Spleen (tissue), 11 donors: ENCODE data around the gene LRRC37B. TPM values are rescaled to one million over a fixed set of nuclear protein-coding genes. Genes with fewer than 3 reads are reported as not detected.
A peak's percentile ranks its signal among the peaks of the same experiment; 100 is the strongest.
"Not testable (repeated sequence)": the region's sequence is repeated elsewhere in the genome, so short reads cannot be mapped to it uniquely, and the experiment has no call there.

Source experiments
- DNase-seq: peaks from one replicate; pipeline ENCODE4 v3.0.0-alpha.2; 2020
- H3K27ac ChIP-seq, 8 donors: fragments of 200-600 bp; sonication (generic) in 7 of 8; 1 replicate in 4 of 8; 2 replicates in 4 of 8; pipeline versions ENCODE4 v1.5.0 to v1.8.0; 2016 to 2021; ENCODE audit warnings: inconsistent platforms in 4 of 8, mild to moderate bottlenecking in 4 of 8, moderate library complexity in 1 of 8
- H3K27me3 ChIP-seq, 7 donors: fragments of 200-600 bp; sonication (generic) in 6 of 7; replicated peaks in 1 of 7; 1 replicate in 4 of 7; 2 replicates in 3 of 7; pipeline versions ENCODE4 v1.5.0 to v1.8.0; 2016 to 2021; ENCODE audit warnings: inconsistent platforms in 3 of 7, mild to moderate bottlenecking in 1 of 7
- H3K36me3 ChIP-seq, 6 donors: fragments of 200-600 bp; sonication (generic) in 5 of 6; 1 replicate in 4 of 6; 2 replicates in 2 of 6; pipeline versions ENCODE4 v1.5.0 to v1.8.0; 2016 to 2021; ENCODE audit warnings: inconsistent platforms in 2 of 6
- H3K4me1 ChIP-seq, 6 donors: fragments of 200-600 bp; sonication (generic) in 5 of 6; 1 replicate in 3 of 6; 2 replicates in 3 of 6; pipeline versions ENCODE4 v1.5.0 to v1.8.0; 2016 to 2021; ENCODE audit warnings: inconsistent platforms in 3 of 6
- H3K4me3 ChIP-seq, 8 donors: fragments of 200-600 bp; sonication (generic) in 7 of 8; 1 replicate in 4 of 8; 2 replicates in 4 of 8; pipeline versions ENCODE4 v1.5.0 to v1.8.0; 2016 to 2021; ENCODE audit warnings: inconsistent platforms in 4 of 8, mild to moderate bottlenecking in 4 of 8, moderate library complexity in 2 of 8
- H3K9me3 ChIP-seq, 8 donors: fragments of 200-600 bp; sonication (generic) in 7 of 8; 1 replicate in 4 of 8; 2 replicates in 4 of 8; pipeline versions ENCODE4 v1.5.0 to v1.8.0; 2016 to 2021; ENCODE audit warnings: inconsistent platforms in 4 of 8
- CTCF ChIP-seq, 11 experiments: fragments of 200-600 bp in 7 of 11; fragments of 450-650 bp in 4 of 11; sonication (generic) in 4 of 11; IDR thresholded peaks in 8 of 11; conservative IDR thresholded peaks in 3 of 11; 1 replicate in 7 of 11; 2 replicates in 4 of 11; pipeline versions ENCODE4 v1.4.0 to v1.8.0; 2016 to 2021; ENCODE audit warnings: antibody characterized with exemption in 11 of 11, inconsistent platforms in 4 of 11, mild to moderate bottlenecking in 1 of 11
- POLR2AphosphoS5 ChIP-seq, 3 donors: sonication (generic); formaldehyde crosslinking; IDR thresholded peaks; one replicate each; pipeline ENCODE4 v1.5.1; 2017; ENCODE audit warnings: antibody characterized with exemption in 3 of 3
- WGBS, 5 donors: extraction: QIAGEN DNeasy Blood & Tissue Kit in 3 of 5; methylation state at CpG; one replicate each; pipeline versions ENCODE4 v1.1.5 to v1.1.7; 2013 to 2018; 5-methylcytosine and 5-hydroxymethylcytosine counted together
- intact Hi-C: fragments of 100-400 bp; cut with DNase I; formaldehyde crosslinking; loops from one replicate; pipeline ENCODE4 v1.15.0; 2023; ENCODE audit warnings: low total_unique reads
- polyA plus RNA-seq, 3 donors: library from polyadenylated mRNA; stranded (reverse); fragments of 200-250 nt; gene quantifications; one replicate each; pipeline ENCODE4 v1.2.1, GENCODE V29; 2013
- total RNA-seq, 7 donors: library from RNA; depleted of rRNA in 3 of 7; stranded (reverse); fragments of >200 nt in 3 of 7; fragmentation: NEBNext Ultra II Directional in 4 of 7; extraction: Animal tissue kit (Norgen Biotek cat#: 25700) in 4 of 7; gene quantifications; one replicate each; pipeline versions ENCODE4 v1.1.0 to v1.2.1, GENCODE V29; 2016 to 2021
- donor health status: healthy with polysubstance abuse.
- donor health status: DM: no; HTN: no; CAD: no; lungs with moderate emphysema.
- donor health status: DM: no; HTN: no; CAD: no.
- donor health status: Bipolar disorder and iron deficiency.
- donor health status: healthy.
- donor health status: DM: no; HTN: no; CAD: no.
- donor health status: DM: yes; HTN: yes; CAD: no.

Gene LRRC37B
- total and polyA plus RNA-seq, 10 donors = 10.7 to 53.1 (median 22.9) TPM

DNA sequence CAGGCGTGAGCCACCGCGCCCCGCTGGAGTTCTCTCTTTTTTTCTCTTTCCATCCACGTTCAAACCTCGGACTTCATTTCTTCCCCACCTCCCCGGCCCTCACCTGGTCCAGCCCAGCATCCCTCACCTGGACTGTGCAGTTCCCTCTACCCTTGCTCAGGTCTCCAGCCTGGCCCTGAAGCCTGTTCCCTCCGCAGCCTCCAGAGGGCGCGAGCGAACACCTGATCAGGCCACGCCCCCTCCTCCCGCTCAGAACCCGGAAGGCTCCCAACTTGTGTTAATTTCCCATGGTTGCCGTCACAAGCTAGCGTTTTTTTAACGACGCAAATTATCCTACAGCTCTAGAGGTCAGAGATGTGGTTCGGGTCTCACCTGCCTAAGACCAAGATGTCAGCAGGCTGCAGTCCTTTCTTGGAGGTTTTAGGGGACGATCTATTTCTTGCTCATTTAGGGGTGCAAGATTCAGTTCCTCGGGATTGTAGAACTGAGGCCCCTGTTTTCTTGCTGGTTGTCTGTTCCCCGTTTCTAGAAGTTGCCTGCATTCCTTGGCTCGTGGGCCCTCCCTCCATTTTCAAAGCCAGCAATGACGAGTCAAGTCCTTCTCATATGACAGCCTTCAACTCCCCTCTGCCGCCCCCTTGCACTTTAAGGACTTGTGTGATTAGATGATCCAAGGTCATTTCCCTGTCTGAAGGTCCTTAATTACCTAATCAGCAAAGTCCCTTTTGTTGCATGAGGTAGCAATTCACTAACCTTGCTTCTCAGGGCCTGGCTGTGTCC is 59.9 kb downstream of the LRRC37B start:
- intact Hi-C loops = not testable (repeated sequence)
- H3K27ac ChIP-seq = peak overlapping the region in 4 of 8 donors; percentile 54 to 78 (median 64)
- 42 to 57% (median 53%) methylated on average over 14 to 20 of the region's 25 CpGs for WGBS, 5 donors

DNA sequence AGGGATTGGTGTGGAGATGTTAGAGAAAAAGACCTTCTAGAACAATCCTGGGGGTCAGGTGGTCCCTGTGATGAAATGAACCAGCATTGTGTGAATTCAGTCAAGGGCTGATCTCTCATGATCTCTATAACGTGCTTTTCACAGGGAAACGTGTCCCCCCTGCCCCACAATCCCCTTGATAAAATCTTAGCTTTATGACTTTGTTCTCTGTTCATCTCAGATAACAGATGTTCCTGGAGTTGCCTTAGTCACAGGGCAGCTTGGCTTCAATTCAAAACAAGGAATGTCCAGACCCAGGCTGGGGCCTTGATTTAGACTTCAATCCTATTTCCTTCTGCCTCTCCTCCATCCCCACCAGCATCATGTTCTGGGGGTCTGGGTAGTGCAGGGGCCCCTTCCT is 61.9 kb downstream of the LRRC37B start:
- H3K27ac ChIP-seq, H3K36me3 ChIP-seq, H3K4me3 ChIP-seq, H3K4me1 ChIP-seq, DNase-seq, H3K27me3 ChIP-seq, H3K9me3 ChIP-seq, intact Hi-C loops: not testable (repeated sequence)
- WGBS, 5 donors = 51 to 84% (median 68%) methylated on average over 2 of the region's 2 CpGs

More for the DNA sequence above, 59.9 kb downstream of the LRRC37B start:
- DNase-seq = peak; percentile 87
- H3K27me3 ChIP-seq, H3K9me3 ChIP-seq, H3K4me1 ChIP-seq, H3K36me3 ChIP-seq: not testable (repeated sequence)
- H3K4me3 ChIP-seq = peak overlapping the region in 3 of 8 donors; percentile 13 to 56 (median 24)
- TF ChIP-seq CTCF (IDR thresholded peaks at IDR 0.05 in 8 of 11, conservative IDR thresholded peaks at IDR 0.05 in 3 of 11) (peak in 9 of 11 experiments; percentile 26 to 79 (median 65)), POLR2AphosphoS5 (IDR thresholded peaks at IDR 0.05) (peak in 1 of 3 donors; percentile 10)

DNA sequence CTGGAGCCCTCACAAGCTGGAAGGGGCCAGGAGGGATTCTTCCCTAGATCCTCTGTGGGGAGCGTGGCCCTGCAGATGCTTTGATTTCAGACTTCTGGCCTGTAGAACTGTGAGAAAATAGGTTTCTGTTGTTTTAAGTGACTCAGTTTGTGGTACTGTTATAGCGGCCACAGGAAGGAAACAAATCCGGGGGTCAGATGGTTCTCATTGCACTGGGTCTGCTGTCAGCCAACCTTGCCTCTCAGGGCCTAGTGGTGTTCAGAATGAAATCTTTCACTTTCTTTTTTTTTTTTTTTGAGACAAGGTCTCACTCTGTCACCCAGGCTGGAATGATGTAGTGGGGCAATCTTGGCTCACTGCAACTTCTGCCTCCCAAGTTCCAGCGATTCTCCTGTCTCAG is 64.8 kb downstream of the LRRC37B start:
- 0 to 33% (median 18%) methylated on average over 1 to 3 of the region's 4 CpGs; no CpG with 5 or more reads in 1 of the 5 donors for WGBS, 5 donors
- intact Hi-C loops, H3K27ac ChIP-seq, H3K9me3 ChIP-seq, H3K27me3 ChIP-seq, H3K4me3 ChIP-seq, H3K4me1 ChIP-seq, DNase-seq, H3K36me3 ChIP-seq: not testable (repeated sequence)

DNA sequence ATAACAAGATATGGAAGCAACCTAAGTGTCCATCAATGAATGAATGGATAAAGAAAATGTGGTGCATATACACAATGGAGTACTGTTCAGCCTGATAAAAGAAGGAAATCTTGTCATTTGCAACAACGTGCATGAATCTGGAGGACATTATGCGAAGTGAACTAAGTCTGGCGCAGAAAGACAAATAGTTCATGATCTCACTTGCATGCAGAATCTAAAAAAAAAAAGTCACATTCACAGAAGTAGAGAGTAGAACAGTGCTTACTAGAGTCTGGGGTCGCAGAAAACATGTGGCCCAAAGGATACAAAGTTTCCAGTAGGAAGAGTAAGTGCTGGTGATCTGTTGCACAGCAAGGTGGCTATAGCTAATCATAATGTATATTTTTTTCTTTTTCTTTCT is 65.9 kb downstream of the LRRC37B start:
- intact Hi-C loops, H3K4me3 ChIP-seq, H3K27ac ChIP-seq, H3K9me3 ChIP-seq, H3K36me3 ChIP-seq, H3K27me3 ChIP-seq, H3K4me1 ChIP-seq, DNase-seq: not testable (repeated sequence)
- 81 to 97% (median 88%) methylated on average over 3 to 4 of the region's 4 CpGs for WGBS, 5 donors

DNA sequence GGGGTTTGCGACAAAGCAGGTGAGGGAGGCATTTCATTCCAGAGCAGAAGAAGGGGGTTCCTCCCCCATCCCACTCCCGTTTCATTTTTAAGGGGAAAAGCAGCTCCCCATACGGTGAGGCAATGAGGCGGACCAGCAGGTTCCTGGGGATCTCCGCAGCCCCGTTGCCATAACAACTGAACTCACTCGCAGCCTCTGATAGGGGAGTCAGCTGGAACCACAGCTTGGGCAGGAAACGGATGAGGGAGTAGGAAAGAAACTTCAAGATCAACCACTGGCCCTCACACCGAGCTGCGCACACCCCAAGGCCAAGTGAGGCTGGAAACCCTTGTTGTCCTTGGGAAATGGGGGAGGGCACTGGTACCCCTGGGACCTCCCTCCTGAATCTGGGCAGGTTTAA is 72.6 kb downstream of the LRRC37B start:
- intact Hi-C loops, H3K9me3 ChIP-seq, H3K27me3 ChIP-seq, H3K36me3 ChIP-seq: not testable (repeated sequence)
- peak in 2 of 3 donors; percentile 20 to 50 for TF ChIP-seq POLR2AphosphoS5 (IDR thresholded peaks at IDR 0.05)
- Histone ChIP-seq H3K4me1 (peaks cover 4 to 17% (median 6%) of the 10 kb centered on the region in 6 donors), H3K27ac (peak overlapping the region in 4 of 8 donors; percentile 15 to 46 (median 22)), H3K4me3 (peak overlapping the region in 1 of 8 donors; percentile 41)
- WGBS, 5 donors = 0 to 1% (median 0%) methylated on average over 8 to 10 of the region's 10 CpGs
- peak; percentile 81 for DNase-seq

- H3K9me3 ChIP-seq, H3K36me3 ChIP-seq, DNase-seq, intact Hi-C loops, H3K27me3 ChIP-seq: not testable (repeated sequence)
- H3K4me1 ChIP-seq = peaks cover 4 to 17% (median 6%) of the 10 kb centered on the region in 6 donors
- peak overlapping the region; percentile 14 to 70 (median 44) for H3K4me3 ChIP-seq
- H3K27ac ChIP-seq = peak overlapping the region in 6 of 8 donors; percentile 47 to 76 (median 61)
- WGBS, 5 donors = 2 to 7% (median 4%) methylated on average over 6 to 12 of the region's 17 CpGs
Measured at GRCh38 chr17:32083550-32083979, 76.4 kb downstream of the LRRC37B start.

DNA sequence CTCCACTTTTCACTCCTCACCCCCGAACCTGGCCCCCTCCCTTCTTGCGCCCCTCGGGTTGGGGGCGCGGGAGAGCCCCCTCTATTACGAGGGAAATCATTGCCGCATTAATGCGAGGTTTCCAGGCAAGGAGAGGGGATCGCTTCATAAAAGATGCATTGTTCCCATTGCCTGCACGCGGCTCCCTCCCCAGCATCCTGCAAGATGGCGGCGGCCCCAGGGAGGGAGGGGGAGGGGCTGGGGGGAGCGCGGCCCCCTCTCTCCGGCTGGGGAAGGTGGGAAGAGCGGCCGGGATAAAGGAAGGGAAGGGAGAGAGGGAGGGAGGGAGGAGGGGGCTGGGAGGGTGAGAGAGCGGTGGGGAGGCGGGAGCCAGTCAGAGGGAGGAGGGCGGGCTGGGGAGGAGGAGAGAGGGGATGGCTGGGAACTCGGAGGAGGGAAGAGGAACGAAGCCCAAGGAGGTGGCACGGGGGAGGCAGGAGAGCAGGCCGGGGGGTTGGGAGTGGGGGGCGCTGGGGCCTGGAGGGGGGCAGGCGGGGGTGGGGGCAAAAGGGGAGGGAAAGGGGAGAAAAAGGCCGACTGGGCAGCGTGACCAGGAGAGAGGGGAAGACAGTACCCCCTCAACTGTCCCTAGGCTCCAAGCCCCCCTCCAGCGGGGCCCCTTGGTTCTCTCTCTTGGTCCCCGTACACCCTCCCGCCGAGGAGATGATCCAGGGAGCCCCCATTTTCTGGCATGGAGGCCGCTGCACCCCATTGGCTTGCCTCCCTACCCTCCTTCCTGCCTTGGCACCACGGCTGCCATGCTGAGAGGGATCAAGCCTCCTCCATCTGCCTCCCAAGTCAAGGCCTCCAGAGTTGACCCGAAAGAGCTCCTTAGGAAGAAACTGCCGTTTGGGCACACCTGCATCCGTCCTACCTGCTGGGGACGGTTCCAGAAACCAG is 77.1 kb downstream of the LRRC37B start:
- peak overlapping the region; percentile 14 to 70 (median 44) for H3K4me3 ChIP-seq
- H3K9me3 ChIP-seq, H3K36me3 ChIP-seq, DNase-seq, intact Hi-C loops, H3K27me3 ChIP-seq: not testable (repeated sequence)
- peak overlapping the region in 6 of 8 donors; percentile 47 to 76 (median 61) for H3K27ac ChIP-seq
- peaks cover 4 to 17% (median 6%) of the 10 kb centered on the region in 6 donors for H3K4me1 ChIP-seq
- 0 to 1% (median 0%) methylated on average over 1 to 18 of the region's 39 CpGs for WGBS, 5 donors

DNA sequence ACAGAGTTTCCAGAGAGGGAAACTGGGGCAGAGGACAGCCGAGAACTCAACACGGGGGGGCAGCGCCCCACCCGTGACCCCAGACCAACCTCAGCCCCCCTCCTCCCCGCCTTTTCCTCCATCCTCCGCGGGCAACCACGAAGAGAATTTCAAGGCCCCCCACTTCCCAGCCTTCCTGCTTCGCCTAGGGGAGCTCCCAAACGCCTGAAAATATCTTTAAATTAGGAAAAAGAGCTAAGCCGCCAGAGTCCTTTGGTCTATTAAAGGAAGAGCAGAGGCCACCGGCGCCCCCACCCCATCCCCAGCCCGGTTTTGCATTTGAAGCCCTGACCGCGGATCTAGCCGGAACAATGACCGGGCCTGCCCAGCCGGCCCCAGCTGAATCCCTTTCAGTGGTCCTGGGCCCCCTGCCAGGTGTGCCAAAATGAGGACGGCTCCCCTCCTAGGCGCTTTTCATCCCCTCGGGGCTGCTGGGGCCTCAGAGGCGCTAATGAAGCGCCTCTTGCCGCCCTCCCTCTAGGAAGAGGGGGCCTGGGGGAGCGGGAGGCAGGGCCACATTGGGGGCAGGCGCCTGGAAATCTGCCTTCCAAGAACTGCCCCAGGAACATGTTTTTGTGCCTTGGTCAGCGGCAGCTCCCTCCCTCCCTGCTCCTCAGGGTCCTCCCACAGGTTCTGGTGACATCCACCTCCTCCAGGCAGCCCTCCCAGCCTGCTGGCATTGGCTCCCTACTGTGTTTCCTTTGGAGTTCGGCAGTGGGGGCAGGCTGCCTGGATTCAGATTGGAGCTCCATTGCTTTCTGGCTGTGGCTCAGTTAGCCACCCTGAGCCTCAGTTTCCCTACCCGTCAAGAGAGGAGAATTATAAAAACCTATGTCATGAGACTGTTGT is 78.0 kb downstream of the LRRC37B start:
- H3K4me1 ChIP-seq = peaks cover 0 to 11% (median under 1%) of the 10 kb centered on the region in 6 donors
- DNase-seq, H3K27me3 ChIP-seq, H3K36me3 ChIP-seq, intact Hi-C loops, H3K27ac ChIP-seq, H3K9me3 ChIP-seq: not testable (repeated sequence)
- peak overlapping the region in 1 of 8 donors; percentile 17 for H3K4me3 ChIP-seq
- 26 to 46% (median 34%) methylated on average over 16 to 25 of the region's 30 CpGs for WGBS, 5 donors
